T-helper 17 cell (primary cell): ENCODE results near the gene ARSG. TPM values are rescaled to one million over a fixed set of nuclear protein-coding genes. Genes with fewer than 3 reads are reported as not detected.

Experiments used
- ATAC-seq: fragments of 150-1000 bp; cut with Tn5 transposase; 2 replicates; pipeline ENCODE4 v1.10.0; 2021; ENCODE audit warnings: mild to moderate bottlenecking, moderate library complexity
- DNase-seq, 3 donors: peaks; one replicate each; pipeline versions ENCODE4 v3.0.0 to v3.0.0-alpha.2; 2020 to 2021
- H3K9me3 ChIP-seq: one replicate; pipeline ENCODE4 v1.7.0; 2013; ENCODE audit warnings: low read length, mild to moderate bottlenecking; ENCODE audit not compliant: control insufficient read depth, poor library complexity, severe bottlenecking
- H3K27ac Mint-ChIP-seq: one replicate; pipeline ENCODE4 v1.8.0; 2022; ENCODE audit warnings: mild to moderate bottlenecking, moderate library complexity, mixed read lengths
- H3K27me3 Mint-ChIP-seq: one replicate; pipeline ENCODE4 v1.8.0; 2022; ENCODE audit warnings: mixed read lengths
- H3K36me3 Mint-ChIP-seq: one replicate; pipeline ENCODE4 v1.8.0; 2022; ENCODE audit warnings: low read depth, mixed read lengths
- H3K4me1 Mint-ChIP-seq: one replicate; pipeline ENCODE4 v1.8.0; 2022; ENCODE audit warnings: mild to moderate bottlenecking, mixed read lengths
- H3K4me3 Mint-ChIP-seq: one replicate; pipeline ENCODE4 v1.8.0; 2022; ENCODE audit warnings: mild to moderate bottlenecking, moderate library complexity, mixed read lengths
- total RNA-seq, 4 donors: library from RNA in 2 of 4; stranded (reverse) in 2 of 4; gene quantifications; one replicate each; pipeline ENCODE4 v1.2.3 and lab custom pipeline; 2022 to 2026

Gene ARSG
- total RNA-seq, 2 donors from 2014 or later, result 17.2 to 22.4 TPM

DNA sequence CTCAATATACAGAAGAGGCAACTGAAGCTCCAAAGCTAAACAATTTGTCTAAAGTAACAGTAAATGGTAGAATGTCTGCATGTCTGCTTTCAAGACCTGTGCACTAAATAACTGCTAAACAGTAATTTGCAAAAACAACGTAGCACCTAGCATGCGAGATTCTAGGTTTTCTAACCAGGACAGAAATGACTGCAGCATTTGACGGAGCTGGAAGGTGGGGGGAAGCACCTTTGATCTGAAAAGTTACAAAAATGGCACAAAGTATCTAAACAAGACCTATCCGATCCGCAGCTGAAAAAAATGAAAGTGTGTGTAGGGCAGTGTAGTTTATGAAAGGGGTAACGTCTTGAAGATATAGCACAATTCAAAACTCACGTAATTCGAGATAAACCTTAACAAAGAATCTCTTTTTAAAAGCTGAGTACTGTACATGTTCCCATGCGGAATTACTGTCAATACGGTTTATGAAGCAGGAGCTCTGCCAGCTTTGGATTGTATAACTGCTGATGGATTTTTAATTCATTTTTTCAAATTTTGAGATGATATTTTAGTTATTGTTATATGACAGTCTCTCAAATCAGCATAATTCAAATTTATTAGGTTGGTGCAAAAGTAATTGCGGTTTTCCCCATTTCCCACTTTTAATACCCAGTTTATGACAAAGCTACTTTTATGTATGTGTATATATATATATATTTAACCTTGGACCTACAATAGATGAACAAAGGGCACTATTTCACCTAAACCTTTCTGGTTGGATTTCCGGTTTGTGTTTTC, 167.2 kb downstream of the ARSG start:
- ATAC-seq, result no peak
- Mint-ChIP-seq H3K4me3 (peak overlapping the region; percentile 87), H3K27ac (peak overlapping the region; percentile 86), H3K36me3 (no peaks in the 10 kb centered on the region), H3K4me1 (peaks cover 35% of the 10 kb centered on the region), H3K27me3 (no peaks in the 10 kb centered on the region)
- H3K9me3 ChIP-seq, result no peaks in the 10 kb centered on the region
- DNase-seq, result no peak

DNA sequence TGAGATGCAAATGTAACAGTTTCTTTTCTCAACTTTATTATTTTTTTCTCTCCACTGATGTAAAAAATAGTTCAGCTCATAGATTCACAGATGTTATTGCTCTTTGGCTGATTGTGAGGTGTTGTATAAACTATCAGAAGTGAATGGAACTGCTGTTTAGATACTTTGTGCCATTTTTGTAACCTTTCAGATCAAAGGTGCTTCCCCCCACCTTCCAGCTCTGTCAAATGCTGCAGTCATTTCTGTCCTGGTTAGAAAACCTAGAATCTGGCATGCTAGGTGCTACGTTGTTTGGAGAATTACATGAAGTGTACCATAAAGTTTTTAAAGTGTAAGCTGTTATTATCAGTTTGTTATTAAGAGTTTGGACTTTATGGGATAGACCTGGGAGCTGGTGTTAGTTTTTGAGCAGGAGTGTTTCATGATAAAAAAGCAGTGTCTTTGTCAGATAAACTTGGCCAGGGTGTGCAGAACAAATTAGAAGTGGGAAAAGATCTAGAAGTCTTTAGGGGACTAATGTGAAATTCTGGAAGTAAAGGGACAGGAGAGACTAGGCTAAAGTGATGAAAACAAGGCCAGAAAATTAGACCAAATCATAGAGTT, 167.8 kb downstream of the ARSG start:
- H3K36me3 Mint-ChIP-seq, result no peaks in the 10 kb centered on the region
- H3K27ac Mint-ChIP-seq, result peak overlapping the region; percentile 87
- no peaks in the 10 kb centered on the region for H3K9me3 ChIP-seq
- H3K27me3 Mint-ChIP-seq, result no peaks in the 10 kb centered on the region
- H3K4me1 Mint-ChIP-seq, result peaks cover 37% of the 10 kb centered on the region
- peak overlapping the region; percentile 10 for H3K4me3 Mint-ChIP-seq
- ATAC-seq, result no peak
- no peak for DNase-seq

- peaks cover 37% of the 10 kb centered on the region for H3K4me1 Mint-ChIP-seq
- H3K4me3 Mint-ChIP-seq, result no peak overlapping the region
- no peaks in the 10 kb centered on the region for H3K9me3 ChIP-seq
- DNase-seq (no peak), ATAC-seq (no peak)
- no peaks in the 10 kb centered on the region for H3K27me3 Mint-ChIP-seq
- H3K27ac Mint-ChIP-seq, result peak overlapping the region; percentile 87
- H3K36me3 Mint-ChIP-seq, result no peaks in the 10 kb centered on the region
These were observed 168.9 kb downstream of the ARSG start for GRCh38 chr17:68460146-68460545.

DNA sequence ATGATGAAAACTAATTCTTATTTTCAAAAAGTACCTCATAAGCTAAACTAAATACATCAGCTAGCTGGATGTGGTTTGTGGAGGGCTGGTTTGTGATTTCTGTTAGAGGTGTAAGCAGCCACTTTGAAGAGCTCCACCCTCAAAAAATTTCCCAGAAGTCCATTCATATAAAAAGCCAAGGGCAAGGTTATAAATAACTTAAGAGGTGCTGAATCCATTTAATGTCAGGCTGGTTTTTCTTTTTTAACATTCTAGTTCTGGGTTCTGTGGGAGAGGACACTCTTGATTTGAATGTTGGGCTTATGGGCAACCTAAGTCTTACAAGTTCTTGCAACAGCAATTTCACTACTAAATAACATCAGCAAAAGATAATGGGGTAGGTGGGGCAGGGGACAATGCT, 169.4 kb downstream of the ARSG start:
- no peaks in the 10 kb centered on the region for H3K9me3 ChIP-seq
- peaks cover 37% of the 10 kb centered on the region for H3K4me1 Mint-ChIP-seq
- ATAC-seq, result no peak
- peak overlapping the region; percentile 87 for H3K27ac Mint-ChIP-seq
- H3K27me3 Mint-ChIP-seq, result no peaks in the 10 kb centered on the region
- H3K36me3 Mint-ChIP-seq, result no peaks in the 10 kb centered on the region
- H3K4me3 Mint-ChIP-seq, result peak overlapping the region; percentile 21
- no peak for DNase-seq

- no peaks in the 10 kb centered on the region for H3K9me3 ChIP-seq
- Mint-ChIP-seq H3K27ac (peak overlapping the region; percentile 87), H3K27me3 (no peaks in the 10 kb centered on the region), H3K4me1 (peaks cover 39% of the 10 kb centered on the region), H3K4me3 (no peak overlapping the region), H3K36me3 (no peaks in the 10 kb centered on the region)
- no peak for ATAC-seq
- DNase-seq, result no peak
These were observed 169.8 kb downstream of the ARSG start for GRCh38 chr17:68461122-68461539.

DNA sequence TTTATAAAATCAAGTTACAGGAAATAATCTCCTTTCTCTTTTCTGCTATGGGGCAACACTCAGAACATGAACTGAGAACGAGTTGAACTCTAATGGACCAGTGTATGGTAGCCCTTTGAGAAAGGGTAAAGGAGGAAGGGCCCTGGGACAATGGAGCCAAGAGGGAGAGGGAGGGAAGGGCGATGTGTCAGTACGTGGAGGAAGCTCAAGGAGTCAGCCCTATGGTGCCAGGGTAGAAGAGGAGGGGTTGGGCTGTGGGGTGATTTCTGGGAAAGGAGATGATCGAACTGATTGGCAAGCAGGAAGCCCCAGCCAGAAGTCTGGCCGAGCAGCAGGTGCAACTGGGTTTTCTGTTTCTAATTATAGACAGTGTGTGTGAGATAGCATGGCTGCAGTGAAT, 170.3 kb downstream of the ARSG start:
- H3K36me3 Mint-ChIP-seq, result no peaks in the 10 kb centered on the region
- ATAC-seq, result no peak
- no peak overlapping the region for H3K4me3 Mint-ChIP-seq

GRCh38 chr17:68462381-68463210, 171.3 kb downstream of the ARSG start:
- DNase-seq (peak; percentile 35 to 49 (median 38)), ATAC-seq (peak; percentile 81)
- H3K36me3 Mint-ChIP-seq, result no peaks in the 10 kb centered on the region
- H3K27ac Mint-ChIP-seq, result no peak overlapping the region
- peak overlapping the region; percentile 47 for H3K4me3 Mint-ChIP-seq
- peaks cover 39% of the 10 kb centered on the region for H3K4me1 Mint-ChIP-seq
- H3K9me3 ChIP-seq, result no peaks in the 10 kb centered on the region
- H3K27me3 Mint-ChIP-seq, result peaks cover 3% of the 10 kb centered on the region

More for the DNA sequence above, 170.3 kb downstream of the ARSG start:
- Mint-ChIP-seq H3K4me1 (peaks cover 39% of the 10 kb centered on the region), H3K27ac (peak overlapping the region; percentile 87), H3K27me3 (no peaks in the 10 kb centered on the region)
- no peaks in the 10 kb centered on the region for H3K9me3 ChIP-seq
- DNase-seq, result no peak

DNA sequence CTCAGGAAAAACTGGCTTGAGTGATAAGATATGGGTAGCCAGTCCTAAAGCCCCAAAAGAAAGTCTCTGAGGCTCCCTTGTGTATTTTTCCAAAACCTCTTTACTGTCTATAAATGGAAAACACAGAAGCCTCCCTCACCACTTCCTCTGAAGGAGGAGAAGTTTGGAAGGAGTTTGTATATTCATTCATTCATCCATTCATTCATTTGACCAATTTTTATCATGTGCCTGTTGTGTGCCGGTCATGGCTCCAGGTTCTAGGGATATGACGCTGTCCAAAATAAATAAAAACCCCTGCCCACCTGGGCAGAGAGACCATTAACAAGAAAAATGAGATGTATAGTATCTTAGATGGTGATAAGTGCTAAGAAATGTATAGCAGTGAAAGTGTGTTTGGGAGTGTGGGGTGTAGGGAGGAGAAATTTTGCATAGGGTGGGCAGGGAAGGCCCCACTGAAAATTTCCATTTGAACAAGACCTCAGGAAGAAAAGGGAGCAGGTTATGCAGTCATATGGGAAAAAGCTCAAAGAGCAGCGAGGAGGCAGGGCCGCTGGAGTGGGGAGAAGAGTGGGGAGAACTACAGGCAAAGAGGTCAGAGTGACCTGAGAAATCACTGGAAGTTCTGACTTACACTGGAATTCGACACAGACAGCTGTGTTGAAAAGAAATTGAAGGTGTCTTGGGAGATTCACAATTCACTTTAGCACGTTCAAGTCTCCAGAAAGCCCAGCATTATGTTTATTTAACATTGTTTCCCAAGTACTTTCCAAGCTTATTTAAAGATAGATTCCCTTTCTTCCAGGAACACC, 172.1 kb downstream of the ARSG start:
- Mint-ChIP-seq H3K27me3 (peaks cover 12% of the 10 kb centered on the region), H3K4me3 (peak overlapping the region; percentile 47), H3K4me1 (peaks cover 31% of the 10 kb centered on the region), H3K27ac (no peak overlapping the region), H3K36me3 (no peaks in the 10 kb centered on the region)
- no peaks in the 10 kb centered on the region for H3K9me3 ChIP-seq
- ATAC-seq, result no peak
- no peak for DNase-seq

DNA sequence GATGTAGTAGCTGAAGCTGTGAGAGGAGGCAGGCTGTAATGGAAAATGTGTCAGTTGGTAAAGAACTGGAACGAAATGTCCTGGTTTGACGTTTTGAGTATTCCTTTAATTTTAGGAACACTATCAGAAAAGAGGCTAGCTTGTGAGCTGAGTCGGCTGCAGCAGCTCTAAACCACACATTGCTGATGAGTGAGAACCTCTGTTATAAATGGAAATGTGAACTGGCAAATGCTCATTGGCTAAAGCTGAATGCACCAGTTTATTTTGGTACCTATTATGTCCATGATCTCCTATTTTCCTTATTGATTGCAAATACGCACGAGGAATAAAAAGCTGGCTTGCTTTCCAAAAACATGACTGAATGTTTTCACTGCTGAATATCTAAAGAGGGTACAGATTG, 177.0 kb downstream of the ARSG start:
- ATAC-seq (no peak), DNase-seq (no peak)
- no peak overlapping the region for H3K27ac Mint-ChIP-seq
- no peak overlapping the region for H3K4me3 Mint-ChIP-seq
- H3K4me1 Mint-ChIP-seq, result peaks cover 4% of the 10 kb centered on the region
- H3K9me3 ChIP-seq, result no peaks in the 10 kb centered on the region
- H3K36me3 Mint-ChIP-seq, result no peaks in the 10 kb centered on the region
- peaks cover 24% of the 10 kb centered on the region for H3K27me3 Mint-ChIP-seq

GRCh38 chr17:68468788-68469187, 177.5 kb downstream of the ARSG start:
- ATAC-seq (no peak), DNase-seq (no peak)
- Mint-ChIP-seq H3K36me3 (no peaks in the 10 kb centered on the region), H3K27me3 (peaks cover 24% of the 10 kb centered on the region), H3K4me1 (peaks cover 4% of the 10 kb centered on the region), H3K27ac (no peak overlapping the region), H3K4me3 (no peak overlapping the region)
- no peaks in the 10 kb centered on the region for H3K9me3 ChIP-seq
